ENCODE measurements around the gene KCNIP1. TPM values are rescaled to one million over a fixed set of nuclear protein-coding genes. Genes with fewer than 3 reads are reported as not detected.
"Not testable (repeated sequence)": the region's sequence is repeated elsewhere in the genome, so short reads cannot be mapped to it uniquely, and the experiment has no call there.

KCNIP1 gene
- total and polyA plus RNA-seq, 7 donors: 0.03 TPM; not detected in 6

DNA sequence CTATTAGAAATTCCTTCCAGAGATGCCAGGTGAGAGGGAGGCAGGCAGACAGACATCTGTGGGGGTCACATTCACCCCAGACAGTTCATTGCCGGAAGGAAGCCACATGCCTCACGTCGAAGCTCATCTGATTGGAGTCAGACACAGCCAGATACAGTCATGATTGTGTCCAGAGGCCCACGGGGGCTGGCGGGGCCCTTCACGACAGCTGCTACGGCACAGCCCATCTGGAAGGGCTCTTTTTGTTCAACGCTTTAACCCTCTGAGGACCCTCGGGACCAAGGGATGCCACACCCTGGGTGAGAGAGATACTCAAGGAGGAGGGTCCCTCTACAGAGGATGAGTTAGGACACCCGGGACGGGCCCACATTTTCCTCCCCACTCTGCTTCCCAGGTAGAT lies 247.8 kb downstream of the KCNIP1 start:
- H3K27ac ChIP-seq: no peak overlapping the region
- no peak overlapping the region for H3K4me3 ChIP-seq
- no peak for TF ChIP-seq CTCF (IDR thresholded peaks at IDR 0.05)
- ATAC-seq (no peak), DNase-seq (no peak)
- no peaks in the 10 kb centered on the region for H3K9me3 ChIP-seq
- no peaks in the 10 kb centered on the region for H3K36me3 ChIP-seq (ENCODE audit: insufficient read depth in 1 of 2, low read depth in 1 of 2)
- H3K4me1 ChIP-seq: no peaks in the 10 kb centered on the region
- WGBS, 3 donors: 35 to 52% (median 48%) methylated on average over 11 of the region's 11 CpGs
- intact Hi-C loops (cut with DNase I): no loop called here
- peaks cover 0 to 10% (median 0%) of the 10 kb centered on the region in 3 donors for H3K27me3 ChIP-seq (ENCODE audit: insufficient read depth in 3 of 3, low read length in 2 of 3)

DNA sequence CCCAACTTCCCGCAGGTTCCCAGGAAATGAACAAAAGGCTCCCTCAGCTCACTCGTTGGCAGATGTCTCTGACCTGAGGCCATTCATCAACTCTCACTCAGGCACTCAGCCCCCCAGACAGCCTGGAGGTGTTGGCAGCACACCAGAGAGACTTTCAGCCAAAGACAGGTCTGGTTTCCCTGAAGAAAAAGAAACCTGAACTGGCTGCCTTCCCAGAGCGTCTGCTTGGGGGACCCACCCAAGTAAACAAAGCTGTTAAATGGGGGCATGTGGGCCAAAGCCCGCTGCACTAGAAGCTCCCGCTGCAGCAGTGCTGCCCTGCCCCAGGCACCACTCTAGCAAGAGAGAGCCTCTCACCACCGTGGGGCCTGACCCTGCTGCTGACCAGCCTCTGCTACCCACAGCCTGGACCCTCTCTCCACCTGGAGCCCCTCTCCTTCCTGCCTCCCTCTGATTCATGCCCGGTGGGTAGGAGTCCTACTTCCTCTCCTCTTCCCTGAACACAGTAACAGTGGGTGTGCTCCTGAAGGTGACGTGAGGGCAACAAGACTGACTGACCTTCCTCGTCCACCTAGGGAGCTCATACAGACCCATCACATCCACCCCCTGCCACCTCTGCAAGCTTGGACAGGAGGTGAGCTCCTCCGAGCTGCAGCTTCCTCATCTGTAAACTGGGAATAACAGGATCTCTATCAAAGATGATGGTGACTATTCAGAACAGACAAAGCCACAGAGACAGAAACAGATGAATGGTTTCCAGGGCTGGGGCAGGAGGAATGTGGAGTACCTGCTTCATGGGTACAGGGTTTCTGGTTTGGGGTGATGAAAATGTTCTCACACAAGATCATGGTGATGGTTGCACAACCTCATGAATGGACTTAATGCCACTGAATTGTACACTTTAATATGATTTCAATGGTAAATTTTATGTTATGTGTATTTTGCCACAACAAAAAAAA lies 248.7 kb downstream of the KCNIP1 start:
- ATAC-seq (peak in 1 of 4 donors; percentile 27), DNase-seq (no peak)
- 51 to 57% (median 51%) methylated on average over 10 of the region's 10 CpGs for WGBS, 3 donors
- H3K9me3 ChIP-seq: no peaks in the 10 kb centered on the region
- H3K36me3 ChIP-seq (ENCODE audit: insufficient read depth in 1 of 2, low read depth in 1 of 2): no peaks in the 10 kb centered on the region
- no peak overlapping the region for H3K27ac ChIP-seq
- TF ChIP-seq CTCF (IDR thresholded peaks at IDR 0.05): no peak
- intact Hi-C loops (cut with DNase I): no loop called here
- no peak overlapping the region for H3K4me3 ChIP-seq
- H3K4me1 ChIP-seq: no peaks in the 10 kb centered on the region
- H3K27me3 ChIP-seq (ENCODE audit: insufficient read depth in 3 of 3, low read length in 2 of 3): peaks cover 0 to 10% (median 0%) of the 10 kb centered on the region in 3 donors

DNA sequence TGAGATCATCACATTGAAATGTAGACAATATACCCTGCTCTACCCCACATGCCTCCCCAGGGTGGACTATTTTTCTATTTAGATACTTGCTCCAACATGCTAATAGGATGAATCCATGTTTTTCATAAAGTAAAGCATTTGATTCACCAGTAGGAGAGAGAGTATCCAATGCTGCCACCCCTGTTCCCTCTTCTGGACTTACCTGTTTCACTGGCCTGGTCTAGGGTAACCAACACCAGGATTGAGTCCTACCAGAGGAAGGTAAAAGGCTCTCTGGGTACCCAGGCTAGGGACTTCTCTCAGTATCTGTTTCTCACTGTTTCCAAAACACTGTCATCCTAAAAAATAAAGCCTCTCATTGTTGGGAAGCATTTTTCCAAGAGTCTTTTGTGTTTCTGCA lies 249.5 kb downstream of the KCNIP1 start:
- H3K4me3 ChIP-seq: no peak overlapping the region
- ATAC-seq (no peak), DNase-seq (no peak)
- no peak for TF ChIP-seq CTCF (IDR thresholded peaks at IDR 0.05)
- H3K4me1 ChIP-seq: no peaks in the 10 kb centered on the region
- peaks cover 0 to 10% (median 0%) of the 10 kb centered on the region in 3 donors for H3K27me3 ChIP-seq (ENCODE audit: insufficient read depth in 3 of 3, low read length in 2 of 3)
- H3K9me3 ChIP-seq: no peaks in the 10 kb centered on the region
- no peak overlapping the region for H3K27ac ChIP-seq
- intact Hi-C loops (cut with DNase I): no loop called here
- no peaks in the 10 kb centered on the region for H3K36me3 ChIP-seq (ENCODE audit: insufficient read depth in 1 of 2, low read depth in 1 of 2)

GRCh38 chr5:170754508-170754907 lies 250.7 kb downstream of the KCNIP1 start:
- H3K4me1 ChIP-seq; H3K9me3 ChIP-seq; H3K36me3 ChIP-seq (ENCODE audit: insufficient read depth in 1 of 2, low read depth in 1 of 2); H3K4me3 ChIP-seq; H3K27ac ChIP-seq; DNase-seq; H3K27me3 ChIP-seq (ENCODE audit: insufficient read depth in 3 of 3, low read length in 2 of 3); ATAC-seq; intact Hi-C loops (cut with DNase I): not testable (repeated sequence)
- WGBS, 3 donors: 83 to 88% (median 85%) methylated on average over 2 of the region's 2 CpGs

DNA sequence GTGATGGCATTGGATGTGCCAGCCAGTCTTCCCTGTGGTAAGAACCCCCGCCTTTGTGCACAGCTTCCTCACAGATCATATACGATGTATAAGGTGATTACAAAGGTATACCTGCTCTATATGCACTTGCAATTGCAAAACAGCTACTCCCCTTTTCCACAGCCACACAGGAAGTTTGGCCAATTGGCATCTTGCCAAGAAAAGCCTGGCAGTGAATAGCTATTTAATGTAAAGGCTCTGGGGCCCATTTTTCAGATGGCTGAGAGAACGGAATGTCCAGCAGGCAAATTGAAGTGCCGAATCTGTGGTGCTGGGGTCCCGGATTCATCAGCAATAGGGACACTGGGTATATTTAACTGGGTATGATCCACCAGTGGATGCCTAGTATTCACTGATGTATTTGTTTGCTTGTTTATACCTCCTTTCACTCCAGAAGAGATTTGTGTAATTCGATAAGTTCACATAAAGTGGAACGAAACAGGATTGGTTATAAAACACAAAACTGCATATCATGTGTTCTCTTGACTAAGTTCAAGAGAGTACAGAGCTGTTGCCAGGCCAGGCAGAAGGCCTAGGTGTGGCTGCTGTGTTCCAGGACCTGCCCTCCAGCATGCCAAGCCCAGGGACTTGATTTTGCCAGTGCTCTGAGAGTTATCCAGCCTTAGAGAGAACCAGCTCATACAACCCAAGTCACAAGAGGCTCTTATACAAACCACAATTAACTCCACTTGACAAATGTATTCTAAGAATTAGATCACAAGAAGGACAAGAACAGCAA lies 252.0 kb downstream of the KCNIP1 start:
- DNase-seq: no peak
- Histone ChIP-seq H3K27me3 (ENCODE audit: insufficient read depth in 3 of 3, low read length in 2 of 3) (peaks cover 0 to 4% (median 0%) of the 10 kb centered on the region in 3 donors), H3K9me3 (no peaks in the 10 kb centered on the region), H3K27ac (no peak overlapping the region), H3K4me1 (no peaks in the 10 kb centered on the region), H3K4me3 (no peak overlapping the region), H3K36me3 (ENCODE audit: insufficient read depth in 1 of 2, low read depth in 1 of 2) (no peaks in the 10 kb centered on the region)
- no peak for TF ChIP-seq CTCF (IDR thresholded peaks at IDR 0.05)
- intact Hi-C loops (cut with DNase I): no loop called here
- ATAC-seq: no peak
- 66 to 74% (median 67%) methylated on average over 7 of the region's 7 CpGs for WGBS, 3 donors

All from psoas muscle (tissue), 8 donors.